CD4-positive, alpha-beta T cell treated with Interleukin-6 for 4 hours (primary cell): ENCODE data around the gene PALM.
A peak's percentile ranks its signal among the peaks of the same experiment; 100 is the strongest.
"Not testable (repeated sequence)": the region's sequence is repeated elsewhere in the genome, so short reads cannot be mapped to it uniquely, and the experiment has no call there.

Source experiments
- DNase-seq: peaks from one replicate; pipeline ENCODE4 v3.0.0-alpha.2; 2020; ENCODE audit warnings: mixed read lengths

The PALM gene

GRCh38 chr19:734716-735115, 26.0 kb downstream of the PALM start:
- no peak for DNase-seq

- DNase-seq = no peak
Measured at GRCh38 chr19:736125-736524, 27.4 kb downstream of the PALM start.

GRCh38 chr19:737591-738093, 28.9 kb downstream of the PALM start:
- peak; percentile 70 for DNase-seq

- no peak for DNase-seq
Measured at GRCh38 chr19:738509-739128, 29.9 kb downstream of the PALM start.

- no peak for DNase-seq
Measured at GRCh38 chr19:739998-740715, 31.4 kb downstream of the PALM start.

GRCh38 chr19:740816-741505, 32.2 kb downstream of the PALM start:
- DNase-seq = not testable (repeated sequence)

- peak; percentile 3 for DNase-seq
Measured at GRCh38 chr19:741506-742131, 32.9 kb downstream of the PALM start.

- no peak for DNase-seq
Measured at GRCh38 chr19:742540-743075, 33.9 kb downstream of the PALM start.

- no peak for DNase-seq
Measured at GRCh38 chr19:743168-743687, 34.5 kb downstream of the PALM start.

GRCh38 chr19:745138-745537, 36.4 kb downstream of the PALM start:
- DNase-seq = not testable (repeated sequence)

- no peak for DNase-seq
Measured at GRCh38 chr19:746208-746819, 37.6 kb downstream of the PALM start.

- no peak for DNase-seq
Measured at GRCh38 chr19:746956-747355, 38.2 kb downstream of the PALM start.

- no peak for DNase-seq
Measured at GRCh38 chr19:747432-748273, 38.9 kb downstream of the PALM start.

- DNase-seq = no peak
Measured at GRCh38 chr19:748274-748598, 39.5 kb downstream of the PALM start.

- DNase-seq = no peak
Measured at GRCh38 chr19:749811-750210, 41.1 kb downstream of the PALM start.

GRCh38 chr19:750640-751423, 42.1 kb downstream of the PALM start, which contains the start of gene MISP:
TSS of gene MISP (plus strand) at chr19:751112. CDS start at chr19:756947, 5,835 bp downstream.
- DNase-seq = no peak

- no peak for DNase-seq
Measured at GRCh38 chr19:751501-752341, 43.0 kb downstream of the PALM start.

- DNase-seq = no peak
Measured at GRCh38 chr19:752652-753517, 44.1 kb downstream of the PALM start.

GRCh38 chr19:754530-754929, 45.8 kb downstream of the PALM start:
- no peak for DNase-seq
